Myometrial cell (primary cell): ENCODE data around the gene ERP27. TPM values are rescaled to one million over a fixed set of nuclear protein-coding genes. Genes with fewer than 3 reads are reported as not detected.

Experiments used
- total RNA-seq: library from RNA; depleted of rRNA; stranded (reverse); fragments of >200 nt; gene quantifications from 2 replicates; pipeline ENCODE4 v1.2.3, GENCODE V29; 2015

The ERP27 gene
- not detected in 2 replicates for total RNA-seq

DNA sequence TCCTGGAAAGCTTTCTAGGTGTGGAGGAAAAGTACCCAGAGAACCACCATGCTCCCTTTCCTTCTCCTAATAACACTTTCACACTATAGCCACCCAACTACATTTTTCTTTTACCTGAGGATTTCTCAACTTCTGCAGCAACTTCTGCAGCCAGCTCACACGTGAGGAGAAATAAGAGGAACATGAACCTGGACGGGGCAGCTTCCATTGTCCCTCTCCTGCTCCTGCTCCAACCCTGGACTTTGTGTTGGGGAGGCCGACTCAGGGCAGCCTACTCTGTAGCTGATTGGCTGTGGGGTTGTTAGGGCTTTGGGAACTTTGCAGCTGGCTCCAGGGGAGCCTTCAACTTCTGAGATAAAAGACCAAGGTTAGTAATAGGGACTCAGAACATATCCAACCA lies at the start of gene ERP27:
TSS of gene ERP27 (minus strand) at position 237 of the 400 bp plus-strand sequence. CDS start at position 208, 29 bp downstream.

DNA sequence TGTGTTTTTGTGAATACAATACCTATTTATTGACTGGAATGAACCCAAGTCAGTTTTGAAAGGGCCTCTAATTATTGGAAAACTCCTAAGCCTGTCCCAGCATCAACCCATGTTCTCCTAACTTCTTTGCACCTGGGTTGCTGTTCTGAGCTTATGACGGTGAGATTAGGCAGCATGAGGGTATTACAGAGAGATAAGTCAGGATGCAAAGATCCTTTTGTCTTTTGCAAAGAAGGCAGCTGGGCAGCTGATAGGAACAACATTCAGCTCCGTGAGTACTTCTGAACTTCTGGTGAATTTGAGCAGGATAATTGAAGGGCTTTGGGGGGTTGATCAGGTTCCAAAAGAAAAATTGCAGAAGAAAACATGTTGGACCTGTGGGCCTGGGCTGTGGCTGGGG lies 34.5 kb upstream of the ERP27 start, which contains the start of gene PDE6H:
TSS of gene PDE6H (plus strand) at position 227 of the 400 bp plus-strand sequence. CDS start 4,971 bp downstream, outside the sequence.

DNA sequence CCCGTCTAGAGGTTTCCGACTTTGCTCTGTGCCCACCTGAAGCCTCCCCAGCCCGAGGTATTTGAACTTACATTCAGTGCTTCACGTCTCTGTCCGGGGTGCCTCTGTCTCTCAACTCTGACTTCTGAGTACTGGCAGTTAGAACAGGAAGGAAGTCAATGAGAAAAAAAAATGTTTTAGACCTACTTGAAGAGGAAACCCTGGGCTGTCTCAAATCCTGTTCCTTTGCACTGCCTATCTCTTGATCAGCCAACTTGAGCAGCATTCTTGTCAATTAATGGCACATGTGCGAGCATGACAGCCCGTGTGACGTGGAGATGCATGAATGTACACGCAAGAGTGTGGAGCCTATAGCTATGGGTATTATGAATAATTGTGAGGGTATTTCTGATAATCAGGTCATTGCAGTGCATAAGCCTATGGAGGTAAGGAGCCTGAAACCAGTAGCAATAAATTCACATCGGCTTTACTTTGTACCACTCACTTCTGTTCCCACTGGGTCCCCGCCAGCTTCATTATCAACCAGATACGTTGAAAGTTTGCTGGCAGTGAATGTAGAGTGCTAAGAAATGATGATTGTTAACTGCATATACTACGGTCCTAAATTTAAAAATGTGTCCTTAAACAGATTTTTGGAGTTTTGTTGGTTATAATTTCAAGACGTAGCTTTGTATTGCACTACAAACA lies 23.3 kb upstream of the ERP27 start, which contains the start of gene ARHGDIB:
TSS of gene ARHGDIB (minus strand) at position 136 of the 687 bp plus-strand sequence. CDS start 10,889 bp downstream, outside the sequence.

GRCh38 chr12:14885718-14886221 lies 52.6 kb downstream of the ERP27 start, which contains the start of gene MGP:
MGP (minus strand) TSS chr12:14885854; CDS start chr12:14885791, 63 bp downstream.

Other genes with a start within 250 kb of the ERP27 start
- gene GUCY2C, start 241.9 kb downstream of the ERP27 start, total RNA-seq = not detected in 2 replicates
- 16.1 and 18.4 TPM in 2 replicates for gene WBP11, start 135.1 kb downstream of the ERP27 start, total RNA-seq
- gene C12orf60, start 134.9 kb downstream of the ERP27 start, total RNA-seq = 1.4 and 1.9 TPM in 2 replicates
- not detected in 2 replicates for gene SMCO3, start 124.4 kb downstream of the ERP27 start, total RNA-seq
- gene ART4, start 95.0 kb downstream of the ERP27 start, total RNA-seq = not detected in 2 replicates
- 11.2 and 12.8 TPM in 2 replicates for gene MGP, start 52.7 kb downstream of the ERP27 start, total RNA-seq
- 17.3 and 26.9 TPM in 2 replicates for gene ARHGDIB, start 23.1 kb upstream of the ERP27 start, total RNA-seq
- gene PDE6H, start 34.5 kb upstream of the ERP27 start, total RNA-seq = not detected in 2 replicates